H1 (cell line): Measurements from ENCODE around the gene PTPRJ. TPM values are rescaled to one million over a fixed set of nuclear protein-coding genes. Genes with fewer than 3 reads are reported as not detected.

Experiments used
- EGR1 ChIP-seq: IDR thresholded peaks from 2 replicates; pipeline ENCODE4 v1.6.1; 2011; ENCODE audit warnings: low read depth, low read length, borderline replicate concordance
- YY1 ChIP-seq: IDR thresholded peaks from 2 replicates; pipeline ENCODE4 v1.6.1; 2011; ENCODE audit warnings: low read depth, mild to moderate bottlenecking, low read length
- polyA plus RNA-seq, 7 experiments: library from polyadenylated mRNA; depleted of rRNA in 3 of 7; stranded (reverse) in 5 of 7; unstranded in 2 of 7; fragments of >200 nt in 5 of 7; fragments of 200-250 nt in 2 of 7; gene quantifications; 1 replicate in 5 of 7; 2 replicates in 1 of 7; 4 replicates in 1 of 7; pipeline versions ENCODE4 v1.2.1 to v1.2.3, GENCODE V29; 2011 to 2013; ENCODE audit warnings: missing spikeins in 2 of 7, mixed read lengths in 2 of 7
- total RNA-seq: library from RNA; stranded (reverse); fragmentation: NEBNext Ultra II Directional; extraction: Animal tissue kit (Norgen Biotek cat#: 25700); gene quantifications from 2 replicates; pipeline ENCODE4 v1.2.1, GENCODE V29; 2021

Gene PTPRJ
- total and polyA plus RNA-seq, 2 of the 8 experiments (the other 6 are each of a cell fraction or from before 2014, with no cell fraction given): 4.4 to 22.6 TPM

DNA sequence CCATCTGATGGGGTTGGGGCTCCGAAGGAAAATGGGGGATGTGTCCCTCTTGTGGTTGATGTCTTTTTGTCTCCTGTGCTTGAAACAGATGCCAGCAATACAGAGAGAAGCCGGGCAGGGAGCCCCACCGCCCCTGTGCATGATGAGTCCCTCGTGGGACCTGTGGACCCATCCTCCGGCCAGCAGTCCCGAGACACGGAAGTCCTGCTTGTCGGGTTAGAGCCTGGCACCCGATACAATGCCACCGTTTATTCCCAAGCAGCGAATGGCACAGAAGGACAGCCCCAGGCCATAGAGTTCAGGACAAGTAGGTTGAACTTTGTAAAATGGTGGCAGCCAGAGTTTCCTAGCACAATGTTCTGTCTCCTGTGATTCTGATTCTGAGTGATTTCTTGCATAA, 144.5 kb downstream of the PTPRJ start (continued):
- no peak for TF ChIP-seq YY1
- TF ChIP-seq EGR1: no peak
